WI38 (cell line): ENCODE measurements around the gene IFFO2.

Experiments
- H3K4me3 ChIP-seq: 2 replicates; pipeline ENCODE4 v1.5.1; 2011; ENCODE audit warnings: low read depth, mild to moderate bottlenecking, control low read depth, low read length
- CTCF ChIP-seq: IDR thresholded peaks from 2 replicates; pipeline ENCODE4 v1.5.1; 2012; ENCODE audit warnings: low read depth, mild to moderate bottlenecking, control low read depth, low read length

Gene IFFO2

GRCh38 chr1:18866846-18867245 is 89.6 kb downstream of the IFFO2 start:
- no peak overlapping the region for H3K4me3 ChIP-seq

GRCh38 chr1:18866314-18866713 is 90.2 kb downstream of the IFFO2 start:
- TF ChIP-seq CTCF, result no peak
- H3K4me3 ChIP-seq, result no peak overlapping the region

More at GRCh38 chr1:18866846-18867245, 89.6 kb downstream of the IFFO2 start:
- no peak for TF ChIP-seq CTCF

DNA sequence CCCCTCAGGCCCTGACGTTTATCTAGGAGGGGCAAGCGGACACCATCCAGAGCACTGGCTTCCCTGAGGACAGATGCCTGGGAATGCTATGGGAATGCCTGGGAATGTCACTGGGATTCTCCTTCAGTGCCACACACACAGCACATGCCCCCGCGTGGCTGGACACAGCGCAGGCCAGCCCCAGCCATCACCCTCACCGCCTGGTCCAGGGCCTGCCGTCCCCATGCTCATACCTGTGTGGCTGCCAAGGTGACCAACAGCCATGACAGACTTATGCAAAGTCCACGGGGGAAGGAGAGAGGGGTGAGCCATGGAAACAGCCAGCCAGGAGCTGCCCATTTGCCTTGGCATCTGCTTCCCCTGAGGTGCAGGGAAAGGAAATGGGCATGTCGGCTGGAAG is 91.3 kb downstream of the IFFO2 start:
- H3K4me3 ChIP-seq, result no peak overlapping the region
- TF ChIP-seq CTCF, result no peak

- TF ChIP-seq CTCF, result no peak
Observed at GRCh38 chr1:18861590-18861989, 94.9 kb downstream of the IFFO2 start.

GRCh38 chr1:18861082-18861481 is 95.4 kb downstream of the IFFO2 start:
- TF ChIP-seq CTCF, result no peak
- H3K4me3 ChIP-seq, result no peak overlapping the region

More at GRCh38 chr1:18861590-18861989, 94.9 kb downstream of the IFFO2 start:
- H3K4me3 ChIP-seq, result no peak overlapping the region

GRCh38 chr1:18859560-18859959 is 96.9 kb downstream of the IFFO2 start, which contains the start of gene TAS1R2:
TAS1R2 (minus strand) TSS chr1:18859660; CDS start chr1:18859660, 0 bp downstream.
- no peak within 1 kb of the TSS for H3K4me3 ChIP-seq
- no peak for TF ChIP-seq CTCF

- no peak overlapping the region for H3K4me3 ChIP-seq
- TF ChIP-seq CTCF, result no peak
Observed at GRCh38 chr1:18858070-18858688, 98.3 kb downstream of the IFFO2 start.
